Measurements from ENCODE around the gene PRKD2. TPM values are rescaled to one million over a fixed set of nuclear protein-coding genes. Genes with fewer than 3 reads are reported as not detected.
"Not testable (repeated sequence)": the region's sequence is repeated elsewhere in the genome, so short reads cannot be mapped to it uniquely, and the experiment has no call there.

Gene PRKD2
- total RNA-seq, 1 donor from 2014 or later = 49.4 TPM

DNA sequence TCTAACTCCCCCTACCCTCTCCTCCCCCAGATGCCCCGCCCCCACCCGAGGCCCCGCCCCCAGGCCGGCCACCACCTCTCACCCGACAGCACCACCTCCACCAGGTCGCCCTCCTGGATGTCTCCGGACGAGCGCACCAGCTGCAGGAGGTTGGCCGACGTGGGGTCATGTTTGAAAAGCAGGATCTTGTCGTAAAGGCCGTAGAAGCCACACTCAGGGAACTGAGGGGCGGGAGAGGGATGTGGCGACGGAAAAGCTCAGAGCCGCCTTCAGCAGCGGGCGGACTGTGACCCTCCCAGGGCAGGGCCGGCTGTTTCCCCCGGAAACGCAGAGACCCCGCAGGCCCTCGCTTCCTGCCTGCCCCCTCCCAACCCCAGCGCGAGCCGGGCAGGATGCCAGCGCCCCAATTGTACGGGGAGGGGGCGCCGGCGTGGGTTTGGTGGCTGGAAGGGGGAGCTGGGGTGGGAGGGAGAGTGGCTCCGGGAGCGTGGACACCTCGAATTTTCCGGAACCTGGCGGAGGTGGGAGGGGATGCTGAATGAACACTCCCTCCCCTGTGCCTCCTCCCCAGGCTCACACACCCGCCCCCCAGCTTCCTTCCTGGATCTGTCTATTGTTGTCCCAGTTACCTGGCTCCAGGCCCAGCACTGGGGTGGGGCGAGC lies 3.0 kb downstream of the PRKD2 start:
- H3K36me3 ChIP-seq = peaks cover 0 to 14% of the 10 kb centered on the region in 2 donors
- no peaks in the 10 kb centered on the region for H3K27me3 ChIP-seq
- H3K27ac ChIP-seq = peak overlapping the region; percentile 96
- H3K4me1 ChIP-seq = peaks cover 34% of the 10 kb centered on the region
- DNase-seq (ENCODE audit: extremely low spot score in 2 of 2) = peak in 1 of 2 donors; percentile 94
- peak overlapping the region; percentile 80 to 92 for H3K4me3 ChIP-seq
- intact Hi-C loops (cut with DNase I) = no loop called here
- TF ChIP-seq POLR2A (IDR thresholded peaks at IDR 0.05) = no peak
- peak; percentile 61 to 77 for TF ChIP-seq POLR2AphosphoS5 (IDR thresholded peaks at IDR 0.05; ENCODE audit: insufficient read depth in 1 of 2, low read depth in 1 of 2)
- TF ChIP-seq, protein P1, sequence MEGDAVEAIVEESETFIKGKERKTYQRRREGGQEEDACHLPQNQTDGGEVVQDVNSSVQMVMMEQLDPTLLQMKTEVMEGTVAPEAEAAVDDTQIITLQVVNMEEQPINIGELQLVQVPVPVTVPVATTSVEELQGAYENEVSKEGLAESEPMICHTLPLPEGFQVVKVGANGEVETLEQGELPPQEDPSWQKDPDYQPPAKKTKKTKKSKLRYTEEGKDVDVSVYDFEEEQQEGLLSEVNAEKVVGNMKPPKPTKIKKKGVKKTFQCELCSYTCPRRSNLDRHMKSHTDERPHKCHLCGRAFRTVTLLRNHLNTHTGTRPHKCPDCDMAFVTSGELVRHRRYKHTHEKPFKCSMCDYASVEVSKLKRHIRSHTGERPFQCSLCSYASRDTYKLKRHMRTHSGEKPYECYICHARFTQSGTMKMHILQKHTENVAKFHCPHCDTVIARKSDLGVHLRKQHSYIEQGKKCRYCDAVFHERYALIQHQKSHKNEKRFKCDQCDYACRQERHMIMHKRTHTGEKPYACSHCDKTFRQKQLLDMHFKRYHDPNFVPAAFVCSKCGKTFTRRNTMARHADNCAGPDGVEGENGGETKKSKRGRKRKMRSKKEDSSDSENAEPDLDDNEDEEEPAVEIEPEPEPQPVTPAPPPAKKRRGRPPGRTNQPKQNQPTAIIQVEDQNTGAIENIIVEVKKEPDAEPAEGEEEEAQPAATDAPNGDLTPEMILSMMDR (IDR thresholded peaks at IDR 0.05) = no peak
- no peaks in the 10 kb centered on the region for H3K9me3 ChIP-seq

DNA sequence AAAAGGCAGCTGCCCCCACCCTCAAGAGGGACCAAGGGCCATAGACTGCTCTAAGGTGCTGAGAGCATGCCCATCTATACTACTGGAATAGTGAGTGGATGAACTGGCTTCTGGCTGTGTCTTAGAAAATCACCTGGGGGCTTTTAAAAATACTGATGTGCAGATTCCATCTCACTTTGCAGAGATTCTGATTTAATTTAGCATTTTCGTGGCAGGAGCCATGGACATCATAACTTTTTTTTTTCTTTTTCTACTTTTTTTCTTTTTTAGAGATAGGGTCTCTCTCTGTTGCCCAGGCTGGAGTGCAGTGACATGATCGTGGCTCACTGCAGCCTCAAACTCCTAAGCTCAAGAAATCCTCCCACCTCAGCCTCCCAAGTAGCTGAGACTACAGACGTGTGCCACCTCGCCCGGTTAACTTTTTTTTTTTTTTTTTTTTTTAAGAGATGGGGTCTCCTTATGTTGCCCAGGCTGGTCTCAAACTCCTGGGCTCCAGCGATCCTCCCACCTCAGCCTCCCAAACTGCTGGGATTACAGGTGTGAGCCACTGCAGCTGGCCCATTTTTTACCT lies 4.1 kb downstream of the PRKD2 start:
- H3K36me3 ChIP-seq = peaks cover 0 to 19% of the 10 kb centered on the region in 2 donors
- H3K27me3 ChIP-seq; intact Hi-C loops (cut with DNase I); DNase-seq (ENCODE audit: extremely low spot score in 2 of 2); H3K27ac ChIP-seq; H3K4me3 ChIP-seq; H3K9me3 ChIP-seq: not testable (repeated sequence)
- H3K4me1 ChIP-seq = peaks cover 24% of the 10 kb centered on the region

DNA sequence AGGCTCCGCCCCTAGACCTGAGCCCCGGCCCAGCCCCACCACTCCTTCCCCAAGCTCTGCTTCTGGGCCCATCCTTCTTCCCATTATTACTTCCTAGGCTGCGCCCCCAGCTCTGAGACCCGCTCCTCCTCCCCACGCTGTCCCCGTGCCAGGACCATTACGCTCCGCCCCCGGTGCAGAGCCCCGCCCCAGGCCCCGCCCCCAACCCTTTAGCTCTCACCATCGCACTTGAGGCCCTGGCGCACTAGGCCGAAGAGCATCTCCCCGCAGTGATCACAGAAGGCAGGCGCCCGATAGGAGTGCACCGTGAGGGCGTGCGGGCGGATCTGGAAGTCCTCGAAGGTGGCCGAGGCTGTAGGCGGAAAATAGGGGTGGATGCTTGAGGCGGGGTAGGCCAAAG lies 6.2 kb downstream of the PRKD2 start:
- TF ChIP-seq POLR2A (IDR thresholded peaks at IDR 0.05) (no peak), POLR2AphosphoS5 (IDR thresholded peaks at IDR 0.05; ENCODE audit: insufficient read depth in 1 of 2, low read depth in 1 of 2) (no peak)
- TF ChIP-seq, protein P1 (IDR thresholded peaks at IDR 0.05) = no peak
- Histone ChIP-seq H3K27ac (no peak overlapping the region), H3K27me3 (no peaks in the 10 kb centered on the region), H3K4me1 (peaks cover 12% of the 10 kb centered on the region), H3K9me3 (no peaks in the 10 kb centered on the region), H3K4me3 (no peak overlapping the region), H3K36me3 (peaks cover 0 to 19% of the 10 kb centered on the region in 2 donors)
- intact Hi-C loops (cut with DNase I) = no loop called here
- DNase-seq (ENCODE audit: extremely low spot score in 2 of 2) = no peak

DNA sequence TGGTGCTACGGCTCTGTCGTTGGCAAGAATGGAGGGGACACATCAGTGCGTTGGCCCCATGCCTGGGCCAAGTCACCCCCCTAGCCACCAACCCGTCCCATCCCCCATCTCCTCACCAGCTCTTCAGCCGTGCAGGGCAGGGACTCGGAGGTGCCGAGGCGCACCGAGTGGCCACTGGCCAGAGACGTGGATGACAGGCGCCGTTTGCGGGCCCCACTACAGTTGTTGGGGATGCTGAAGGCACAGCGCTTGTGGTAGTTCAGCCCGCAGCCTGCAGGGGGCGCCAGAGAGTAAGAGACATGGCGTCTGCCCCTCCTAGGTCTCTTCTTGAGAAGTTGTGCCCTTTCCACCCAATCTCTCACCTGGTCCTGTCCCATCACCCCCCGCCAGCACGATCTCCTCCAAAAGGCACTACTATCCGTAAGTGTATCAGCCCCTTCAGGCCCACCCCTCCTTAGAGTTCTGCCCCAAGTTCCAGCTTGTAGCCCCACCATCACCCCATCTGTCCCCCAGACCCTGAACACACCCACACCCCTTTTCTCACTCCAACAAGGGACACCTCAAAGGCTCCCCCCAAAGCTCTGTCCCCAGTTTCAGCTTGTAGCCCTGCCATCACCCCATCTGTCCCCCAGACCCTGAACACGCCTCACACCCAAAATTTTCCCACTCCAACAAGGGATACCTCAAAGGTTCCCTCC lies 12.4 kb downstream of the PRKD2 start:
- intact Hi-C loops (cut with DNase I) = no loop called here
- H3K9me3 ChIP-seq = no peaks in the 10 kb centered on the region
- DNase-seq (ENCODE audit: extremely low spot score in 2 of 2) = no peak
- no peak for TF ChIP-seq POLR2A (IDR thresholded peaks at IDR 0.05)
- TF ChIP-seq, protein P1 (IDR thresholded peaks at IDR 0.05) = peak; percentile 76 to 95 (median 86)
- no peak overlapping the region for H3K27ac ChIP-seq
- H3K4me1 ChIP-seq = no peaks in the 10 kb centered on the region
- peaks cover 0 to 57% of the 10 kb centered on the region in 2 donors for H3K36me3 ChIP-seq
- no peak overlapping the region for H3K4me3 ChIP-seq
- no peaks in the 10 kb centered on the region for H3K27me3 ChIP-seq

DNA sequence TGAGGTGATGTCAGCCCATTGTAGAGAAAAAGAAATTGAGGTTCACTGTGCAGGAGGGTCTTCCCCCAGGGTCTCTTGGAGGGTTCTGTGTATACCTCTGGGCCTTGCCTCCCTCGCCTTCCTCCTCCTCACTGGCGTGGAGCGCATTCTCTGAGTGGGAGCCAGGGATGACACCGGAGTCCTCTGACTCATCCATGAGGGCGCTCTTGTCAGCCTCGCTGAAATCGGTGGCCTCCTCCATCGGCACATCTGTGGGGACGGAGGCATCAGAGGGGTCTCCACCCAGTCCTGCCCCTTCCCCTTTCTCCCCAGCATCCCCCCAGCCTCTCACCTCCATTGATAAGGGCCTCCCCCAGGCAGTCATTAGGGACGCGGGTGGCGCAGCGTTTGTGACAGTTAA lies 16.2 kb downstream of the PRKD2 start:
- no peaks in the 10 kb centered on the region for H3K27me3 ChIP-seq
- no peak overlapping the region for H3K27ac ChIP-seq
- peaks cover 0 to 79% of the 10 kb centered on the region in 2 donors for H3K36me3 ChIP-seq
- intact Hi-C loops (cut with DNase I) = no loop called here
- no peaks in the 10 kb centered on the region for H3K9me3 ChIP-seq
- DNase-seq (ENCODE audit: extremely low spot score in 2 of 2) = no peak
- no peak overlapping the region for H3K4me3 ChIP-seq
- TF ChIP-seq, protein P1 (IDR thresholded peaks at IDR 0.05) = no peak
- TF ChIP-seq POLR2AphosphoS5 (IDR thresholded peaks at IDR 0.05; ENCODE audit: insufficient read depth in 1 of 2, low read depth in 1 of 2) (no peak), POLR2A (IDR thresholded peaks at IDR 0.05) (no peak)
- H3K4me1 ChIP-seq = peaks cover 12% of the 10 kb centered on the region
